SIG-M5 treated with dmso at 0.1 percent for 504 hours (cell line): ENCODE data around the gene GLYR1.

Source experiments
- DNase-seq: peaks from one replicate; lab custom pipeline; 2025; ENCODE audit not compliant: unreplicated experiment; lab: John Stamatoyannopoulos, UW

GLYR1 gene

DNA sequence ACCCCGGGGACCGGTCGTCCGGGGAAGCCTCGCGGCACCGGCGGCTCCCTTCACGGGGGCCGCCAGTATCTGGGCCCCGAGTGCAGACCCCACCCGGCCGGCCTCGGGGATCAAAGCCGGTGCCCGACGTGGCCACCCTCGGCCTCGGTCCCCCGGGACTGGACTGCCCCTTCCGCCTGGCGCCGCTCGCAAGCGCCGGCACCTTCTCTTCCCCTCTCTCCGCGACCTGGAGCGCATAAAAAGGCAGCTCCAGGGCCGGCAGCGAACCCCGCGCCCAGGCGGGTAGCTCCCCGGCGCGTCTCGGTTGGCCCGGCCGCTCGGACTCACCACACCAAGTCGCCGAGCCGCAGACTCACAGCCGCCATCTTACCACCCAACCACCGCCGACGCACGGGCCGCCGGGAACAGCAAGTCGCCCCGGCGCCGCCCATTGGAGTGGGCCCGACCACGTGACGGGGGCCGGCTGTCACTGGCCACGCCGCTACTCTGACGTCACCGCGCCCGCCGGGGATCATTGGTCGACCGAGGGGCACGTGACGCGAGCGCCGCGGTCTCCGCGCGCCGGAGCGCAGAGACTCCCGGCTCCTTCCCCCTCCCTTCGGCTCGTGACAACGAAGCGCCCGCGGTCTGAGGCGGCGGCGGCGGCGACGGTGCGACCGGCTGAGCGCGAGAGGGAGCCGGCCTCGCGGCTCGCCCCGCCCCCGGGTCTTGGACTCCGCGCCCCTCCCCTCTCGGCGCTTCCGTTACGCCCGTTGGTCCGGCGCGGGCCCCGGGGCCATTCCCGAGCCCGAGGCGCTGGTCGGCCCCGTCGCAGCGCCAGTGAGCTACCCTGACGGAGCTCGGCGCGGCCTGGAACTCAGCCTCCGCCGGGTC is at the start of gene GLYR1, which contains the start of gene UBN1:
TSS of gene GLYR1 (minus strand) at position 388 of the 873 bp plus-strand sequence. CDS start at position 365, 23 bp downstream.
TSS of gene UBN1 (plus strand) at position 581 of the 873 bp plus-strand sequence. CDS start 5,437 bp downstream, outside the sequence.
- DNase-seq: peak; percentile 93

DNA sequence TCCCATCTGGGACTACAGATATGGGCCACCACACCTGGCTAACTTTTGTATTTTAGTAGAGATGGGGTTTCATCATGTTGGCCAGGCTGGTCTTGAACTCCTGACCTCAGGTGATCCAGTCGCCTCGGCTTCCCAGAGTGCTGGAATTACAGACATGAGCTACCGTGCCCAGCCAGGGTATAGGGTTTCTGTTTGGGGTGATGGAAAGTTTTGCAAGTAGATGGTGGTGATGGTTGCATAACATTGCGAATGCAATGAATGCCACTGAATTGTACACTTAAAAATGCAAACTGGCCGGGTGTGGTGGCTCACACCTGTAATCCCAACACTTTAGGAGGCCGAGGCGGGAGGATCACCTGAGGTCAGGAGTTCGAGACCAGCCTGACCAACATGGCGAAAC is 49.7 kb upstream of the GLYR1 start:
- peak; percentile 10 for DNase-seq

DNA sequence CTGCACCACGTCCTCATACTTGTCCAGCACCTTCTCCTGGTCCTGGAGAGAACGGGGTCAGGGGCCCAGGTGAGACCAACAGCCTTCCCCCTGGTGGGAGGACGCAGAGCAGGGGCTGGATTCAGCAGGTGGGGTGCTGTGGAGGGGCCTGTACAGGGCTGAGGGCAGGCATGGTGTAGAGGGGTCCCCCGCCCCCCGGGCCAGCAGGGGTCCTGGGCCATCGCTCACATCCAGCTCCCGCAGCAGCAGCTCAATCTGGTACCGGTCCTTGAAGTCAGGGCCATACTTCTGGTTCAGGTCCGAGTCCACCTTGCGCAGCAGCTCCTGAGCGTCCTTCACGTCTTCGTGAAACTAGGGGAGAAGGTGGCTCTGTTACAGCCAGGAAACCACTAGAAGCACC is 48.3 kb upstream of the GLYR1 start:
- DNase-seq: no peak

DNA sequence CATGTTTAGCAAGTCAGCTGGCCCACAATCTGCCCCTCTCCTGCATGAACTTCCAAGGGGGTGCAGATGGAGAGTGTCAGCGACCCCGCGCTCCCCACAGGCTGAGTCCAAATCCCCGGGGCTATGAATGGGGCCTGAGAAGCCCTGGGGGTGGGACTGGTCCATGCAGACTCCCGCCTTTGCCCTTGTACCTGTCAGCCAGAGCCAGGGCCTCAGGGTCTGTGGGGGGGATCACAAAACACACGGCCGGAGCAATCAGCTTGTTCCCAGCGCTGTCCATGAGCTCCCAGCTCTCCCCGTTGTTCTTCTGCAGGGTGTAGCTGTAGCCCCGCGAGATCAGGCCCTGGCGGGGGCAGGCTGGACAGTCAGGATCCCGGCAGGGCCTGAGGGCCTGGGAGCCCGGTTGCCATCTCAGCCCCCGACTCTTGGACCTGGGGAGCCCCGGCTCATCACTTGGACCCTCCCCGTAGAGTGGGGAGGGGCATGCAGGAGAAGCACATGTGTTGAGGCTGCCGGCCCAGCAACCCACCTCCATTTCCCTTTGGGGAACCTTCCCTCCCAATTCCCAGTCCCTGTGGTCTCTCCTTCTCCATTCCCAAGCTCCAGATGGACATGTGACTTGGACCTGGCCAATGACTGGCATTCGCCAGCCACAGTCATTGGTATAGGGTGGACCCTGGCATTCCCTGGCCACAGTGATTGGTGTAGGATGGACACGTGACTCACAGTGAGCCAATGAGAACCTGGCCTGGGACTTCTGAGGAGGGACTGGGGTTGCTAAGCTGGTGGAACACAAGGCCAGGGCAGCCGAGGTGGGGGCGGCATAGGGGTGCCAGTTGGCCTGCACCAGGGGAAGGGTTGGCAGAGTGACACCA is 47.4 kb upstream of the GLYR1 start:
- no peak for DNase-seq

DNA sequence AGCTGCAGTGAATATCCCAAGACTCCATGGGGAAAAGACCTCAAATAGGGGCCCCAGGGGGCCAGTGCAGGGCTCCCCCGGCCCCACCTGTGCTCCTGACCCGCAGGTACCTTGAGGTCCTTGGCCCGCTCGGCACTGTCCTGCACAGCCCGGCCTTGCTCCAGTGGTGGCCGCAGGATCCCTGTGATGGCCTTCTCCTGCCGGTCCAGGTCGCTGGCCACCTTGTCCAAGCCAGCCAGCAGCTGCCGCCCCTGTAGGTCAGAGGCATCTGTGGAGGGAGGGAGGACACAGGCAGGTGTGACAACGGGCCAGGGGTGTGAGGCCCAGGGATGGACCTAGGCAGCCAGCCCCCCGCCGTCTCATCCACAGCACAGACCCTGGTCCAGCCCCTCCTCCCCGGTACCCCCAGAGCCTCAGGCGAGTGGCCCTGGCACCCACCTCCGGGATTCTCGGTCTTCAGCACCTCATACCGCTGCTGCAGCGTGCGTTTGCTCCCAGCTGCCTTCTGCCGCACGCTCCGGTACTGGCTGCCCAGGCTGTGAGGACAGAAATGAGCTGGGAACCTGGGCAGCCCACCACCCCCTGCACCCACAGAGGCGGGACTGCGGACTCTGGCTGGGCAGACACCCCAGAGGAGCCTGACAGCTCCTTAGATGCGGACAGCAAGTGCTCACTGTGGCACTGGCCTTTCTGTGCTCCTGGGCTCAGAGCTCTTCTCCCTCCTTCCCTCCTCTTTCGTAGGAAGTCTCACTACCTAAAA is 46.2 kb upstream of the GLYR1 start:
- DNase-seq: no peak

DNA sequence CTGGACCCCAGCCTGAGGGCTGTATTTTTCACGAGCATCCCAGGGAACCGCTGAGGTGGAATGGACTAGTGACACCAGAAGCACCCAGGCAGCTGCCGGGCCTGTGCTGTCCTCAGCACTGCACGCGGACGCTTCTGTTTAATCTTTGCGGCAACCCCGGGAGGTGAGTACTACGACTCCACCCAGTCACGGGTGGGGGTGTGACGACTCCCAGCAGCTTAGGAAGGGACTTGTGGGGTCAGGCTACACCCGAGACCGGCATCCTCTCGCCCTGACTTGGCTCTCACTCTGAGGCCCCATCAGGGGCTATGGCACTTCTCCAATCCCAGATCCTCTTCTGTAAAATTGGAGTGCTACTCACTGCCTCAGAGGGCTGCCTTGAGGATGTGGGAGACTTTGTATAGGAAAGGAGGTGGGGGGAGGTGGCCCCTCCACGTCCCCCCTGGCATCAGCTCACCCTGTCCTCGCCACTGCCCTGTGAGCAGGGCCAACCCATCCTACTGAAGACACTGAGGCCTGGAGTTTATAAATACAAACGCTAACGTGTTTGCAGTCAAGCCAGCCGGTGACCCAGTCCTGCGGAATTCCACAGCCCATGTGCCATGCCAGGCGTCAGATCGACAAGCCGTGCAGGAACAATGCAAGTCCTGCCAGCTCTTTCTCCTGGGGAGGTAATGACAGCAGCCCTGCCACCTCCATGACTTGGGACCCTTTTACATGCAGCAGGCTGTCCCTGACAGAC is 45.4 kb upstream of the GLYR1 start:
- DNase-seq: peak; percentile 11

DNA sequence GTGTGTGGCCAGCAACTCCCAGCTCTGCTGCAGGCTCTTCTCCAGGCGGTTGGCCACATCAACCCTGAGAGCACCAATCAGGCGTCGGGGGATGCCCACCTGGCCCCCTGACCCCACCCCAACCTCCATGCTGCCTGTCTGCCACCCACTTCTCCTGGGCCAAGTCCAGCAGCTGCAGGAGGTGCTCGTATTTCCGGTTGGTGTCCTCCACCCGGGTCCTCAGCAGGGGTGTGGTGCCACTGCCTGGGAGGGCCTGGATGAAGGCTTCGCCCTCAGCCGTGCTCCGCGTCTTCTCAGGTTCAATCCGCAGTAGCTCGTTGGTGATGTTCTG is 44.8 kb upstream of the GLYR1 start:
- DNase-seq: no peak

DNA sequence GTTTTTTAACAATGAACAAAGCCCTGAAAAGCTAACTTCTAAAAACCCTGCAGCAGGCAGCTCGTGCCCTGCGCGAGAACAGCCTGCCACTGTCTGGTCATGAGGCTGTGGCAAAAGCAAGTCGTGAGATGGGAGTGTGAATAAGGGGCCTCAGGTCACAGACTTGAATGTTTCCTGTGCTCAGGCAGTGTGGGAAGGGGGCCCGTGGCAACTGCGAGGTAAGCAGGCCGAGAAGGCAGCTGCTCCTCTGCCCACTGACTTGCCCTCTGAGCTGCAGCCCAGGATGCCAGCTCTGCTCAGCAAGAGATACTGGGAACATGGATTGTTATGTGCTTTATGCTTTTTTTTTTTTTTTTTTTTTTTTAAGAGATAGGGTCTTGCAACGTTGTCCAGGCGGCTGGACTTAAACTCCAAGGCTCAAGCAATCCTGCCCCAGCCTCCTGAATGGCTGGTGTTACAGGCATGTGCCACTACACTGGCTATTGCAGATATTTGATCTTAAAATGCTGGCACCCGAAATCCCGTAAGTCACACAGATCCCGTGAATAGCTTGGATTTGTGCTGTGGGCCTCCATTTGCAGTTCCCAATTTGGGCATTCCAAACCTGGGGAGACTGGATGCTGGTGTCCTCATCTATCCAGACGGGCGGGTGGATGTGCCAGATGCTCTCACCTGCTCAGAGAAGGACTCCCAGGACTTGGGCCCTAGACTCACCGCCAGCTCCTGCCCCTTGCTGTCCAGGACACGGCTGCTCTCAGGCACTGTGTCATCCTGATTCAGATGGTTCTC is 44.2 kb upstream of the GLYR1 start:
- DNase-seq: no peak

DNA sequence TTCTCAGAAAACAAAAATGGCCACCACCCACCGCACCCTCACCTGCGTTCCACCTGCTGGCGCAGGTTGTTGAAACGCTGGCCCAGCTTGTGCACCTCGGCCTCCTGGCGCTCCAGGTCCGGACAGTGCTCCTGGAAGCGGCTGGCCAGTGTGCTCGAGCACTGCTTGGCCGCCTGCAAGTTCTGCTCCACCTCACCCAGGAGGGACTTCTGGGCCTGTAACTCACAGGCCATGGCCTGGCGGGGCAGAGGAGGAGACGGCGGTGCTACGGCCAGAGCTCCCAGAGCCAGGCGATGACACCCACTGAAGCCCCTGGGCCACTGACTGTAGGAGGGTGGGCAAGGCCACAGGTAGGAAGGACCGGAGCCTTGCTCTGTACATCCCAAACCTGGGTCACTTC is 43.6 kb upstream of the GLYR1 start:
- no peak for DNase-seq

DNA sequence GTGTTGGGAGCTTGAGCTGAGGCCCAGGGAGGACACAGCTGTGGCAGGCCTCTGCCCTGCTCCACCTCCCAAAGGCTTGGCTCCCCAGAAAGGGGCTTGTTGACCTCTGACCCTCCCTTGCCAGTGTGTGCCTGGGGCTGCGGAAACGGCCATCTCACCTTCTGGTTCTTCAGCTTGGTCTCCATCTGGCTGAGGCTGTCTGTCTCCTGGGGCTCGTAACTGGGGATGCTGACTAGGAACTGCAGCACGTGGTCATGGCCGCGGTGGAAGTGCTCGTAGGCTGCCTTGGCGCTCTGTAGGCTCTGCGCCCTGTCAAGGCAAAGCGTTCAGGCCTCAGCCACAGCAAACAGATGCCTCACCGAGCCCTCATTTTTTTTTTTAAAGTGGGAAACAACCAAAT is 42.9 kb upstream of the GLYR1 start:
- DNase-seq: no peak

DNA sequence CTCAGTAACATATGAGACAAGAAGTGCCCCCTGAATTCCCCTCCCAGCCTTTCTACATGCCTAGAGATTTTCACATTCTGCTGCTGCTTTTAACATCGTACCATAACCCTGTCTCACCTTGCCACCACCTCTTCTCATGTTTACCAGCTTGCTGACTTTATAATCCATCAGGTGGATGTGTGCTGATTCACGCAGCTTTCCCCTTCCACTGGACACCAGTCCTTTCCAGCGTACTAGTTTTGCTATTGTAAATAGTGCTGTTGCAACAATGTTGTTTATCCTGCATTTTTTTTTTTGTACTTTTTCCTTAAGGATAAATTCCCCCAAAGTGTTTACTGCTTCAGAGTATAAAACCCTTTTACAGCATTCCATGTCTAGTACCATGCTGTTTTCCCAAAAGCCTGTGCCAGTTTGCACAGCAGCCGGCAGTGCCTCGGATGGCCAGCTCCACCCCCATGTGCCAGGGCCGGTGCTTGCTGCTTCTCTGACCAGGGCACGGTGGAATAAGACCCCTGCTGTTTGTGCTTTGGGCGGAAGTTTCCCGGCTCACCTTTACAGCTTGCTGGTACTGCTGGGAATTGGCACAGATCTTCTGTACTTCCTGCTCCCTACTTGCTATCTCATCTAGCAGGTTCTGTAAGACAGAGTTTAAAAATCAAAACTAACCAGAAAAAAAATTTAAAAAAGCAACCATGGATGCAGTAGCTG is 41.5 kb upstream of the GLYR1 start:
- DNase-seq: no peak

DNA sequence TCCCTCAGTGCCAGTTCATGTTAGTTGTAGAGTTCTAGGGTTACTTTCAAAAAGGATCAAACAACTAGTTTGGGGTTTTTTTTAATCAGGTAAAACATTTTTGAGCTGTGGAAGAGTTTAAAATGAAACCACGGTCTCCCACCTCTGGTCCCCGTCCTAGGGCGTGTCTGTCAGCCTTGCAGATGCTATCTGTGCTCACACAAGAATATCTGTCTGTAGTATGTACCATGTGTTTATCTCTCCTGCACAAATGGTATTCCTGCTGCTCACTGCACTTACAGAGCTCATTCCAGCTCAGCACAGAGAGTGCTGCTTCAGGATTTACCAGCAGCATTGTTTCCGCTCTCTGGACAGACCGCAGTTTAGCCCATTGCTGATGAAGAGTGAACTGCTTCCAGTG is 39.1 kb upstream of the GLYR1 start:
- no peak for DNase-seq

DNA sequence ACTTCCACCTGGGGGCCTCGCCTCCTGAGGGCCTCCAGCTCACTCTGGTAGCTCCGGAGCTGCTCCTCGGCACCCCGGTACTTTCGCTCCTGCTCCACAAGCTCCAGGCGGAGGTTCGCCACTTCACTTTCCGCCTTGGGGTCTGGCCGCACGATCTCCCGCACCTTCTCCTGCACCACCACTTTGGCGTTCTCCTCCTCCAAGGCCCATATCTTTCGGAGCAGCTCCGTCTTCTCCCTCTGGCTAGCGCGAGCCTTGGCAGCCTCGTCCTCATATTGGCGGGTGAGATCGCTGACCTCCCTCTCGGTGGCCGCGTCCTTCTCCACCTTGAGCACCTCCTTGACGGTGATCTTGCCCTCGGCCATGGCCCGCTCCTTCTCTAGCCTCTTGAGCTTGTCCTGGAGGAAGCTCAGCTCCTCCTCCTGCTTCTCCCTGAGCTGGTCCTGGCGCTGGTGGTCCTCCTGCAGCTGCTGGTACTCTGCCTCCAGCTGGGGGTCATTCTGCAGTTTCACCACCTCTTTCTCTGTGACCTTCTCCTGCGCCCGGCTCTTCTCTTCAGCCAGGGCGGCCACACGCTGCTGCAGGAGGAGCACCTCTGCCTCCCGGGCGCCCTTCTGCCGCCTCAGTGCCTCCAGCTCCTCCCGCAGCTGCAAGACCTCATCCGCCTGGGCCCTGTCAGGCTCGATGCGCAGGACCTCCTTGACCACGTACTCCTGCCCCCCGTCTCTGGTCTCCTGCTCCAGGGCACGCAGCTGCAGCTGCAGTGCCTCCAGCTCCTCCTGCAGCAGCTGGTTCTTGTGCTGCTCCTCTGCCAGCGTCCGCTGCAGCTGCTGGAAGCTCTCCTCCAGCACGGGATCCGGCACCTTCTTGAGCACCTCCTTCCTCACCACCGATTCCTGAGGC is 38.1 kb upstream of the GLYR1 start:
- no peak for DNase-seq

DNA sequence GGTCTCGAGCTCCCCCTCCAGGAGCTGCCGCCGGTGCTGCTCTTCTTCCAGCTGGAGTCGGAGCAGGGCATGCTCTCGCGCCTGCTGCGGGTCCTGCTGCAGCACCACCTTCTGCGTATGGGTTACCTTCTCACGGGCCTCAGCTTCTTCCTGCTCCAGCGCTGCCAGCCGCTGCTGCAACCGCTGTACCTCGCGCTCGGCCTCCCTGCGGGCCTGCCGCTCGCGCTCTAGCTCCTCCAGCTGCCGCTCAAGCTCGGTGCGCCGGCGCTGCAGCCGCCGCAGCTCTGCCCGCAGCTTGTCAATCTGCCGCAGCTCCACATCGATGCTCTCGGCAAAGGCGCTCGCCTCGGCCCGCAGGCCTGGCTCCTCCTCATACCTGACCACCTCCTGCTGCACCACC is 37.1 kb upstream of the GLYR1 start:
- no peak for DNase-seq

DNA sequence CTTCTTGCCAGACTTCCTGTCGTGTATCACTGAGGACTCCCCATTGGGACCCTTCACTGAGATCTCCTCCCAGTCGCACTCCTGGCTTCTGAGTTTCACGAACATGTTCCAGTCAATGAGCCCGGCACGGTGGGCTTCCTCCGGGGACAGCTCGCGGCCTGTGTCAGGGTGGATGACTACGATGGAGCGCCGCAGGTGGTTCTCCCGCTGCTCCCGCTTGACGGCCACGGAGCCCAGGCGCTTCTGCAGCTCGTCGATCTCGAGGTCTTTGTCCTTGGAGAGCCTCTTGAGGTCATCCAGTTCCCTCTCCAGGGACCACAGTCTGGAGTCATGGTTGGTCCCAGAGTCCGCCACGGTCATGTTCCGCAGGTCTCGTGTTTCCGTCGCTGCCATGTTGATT is 36.4 kb upstream of the GLYR1 start:
- no peak for DNase-seq

DNA sequence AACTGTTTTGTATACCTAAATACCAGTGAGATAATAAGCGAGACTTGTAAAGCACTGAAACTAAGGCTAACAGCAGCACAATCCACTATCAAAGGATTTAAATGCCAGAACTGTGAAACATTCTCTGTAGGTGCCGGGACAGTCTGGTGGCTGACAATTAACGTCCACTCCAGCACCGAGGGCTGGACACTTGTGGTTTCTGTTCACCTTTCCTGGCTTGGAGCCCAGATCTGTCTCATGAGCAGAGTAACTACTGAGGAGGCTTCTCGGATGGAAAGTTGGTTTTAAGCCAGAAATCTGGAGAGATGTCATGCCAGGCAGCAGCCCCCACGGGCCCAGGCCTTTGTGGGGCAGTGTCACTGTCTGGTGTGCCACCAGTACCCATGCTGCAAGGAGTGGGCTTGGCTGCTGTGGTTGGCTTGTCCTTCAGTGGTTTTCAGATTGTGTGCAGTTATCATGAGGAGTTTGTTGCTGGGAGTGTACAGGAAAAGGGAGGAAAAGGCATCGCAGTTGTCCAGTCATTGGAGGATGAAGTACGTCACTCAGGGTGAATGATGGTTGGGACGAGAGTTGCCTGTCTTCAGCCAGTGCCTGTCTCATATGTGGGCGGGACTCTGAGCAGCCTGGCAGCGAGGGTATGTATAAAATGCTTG is 35.7 kb upstream of the GLYR1 start:
- DNase-seq: no peak

DNA sequence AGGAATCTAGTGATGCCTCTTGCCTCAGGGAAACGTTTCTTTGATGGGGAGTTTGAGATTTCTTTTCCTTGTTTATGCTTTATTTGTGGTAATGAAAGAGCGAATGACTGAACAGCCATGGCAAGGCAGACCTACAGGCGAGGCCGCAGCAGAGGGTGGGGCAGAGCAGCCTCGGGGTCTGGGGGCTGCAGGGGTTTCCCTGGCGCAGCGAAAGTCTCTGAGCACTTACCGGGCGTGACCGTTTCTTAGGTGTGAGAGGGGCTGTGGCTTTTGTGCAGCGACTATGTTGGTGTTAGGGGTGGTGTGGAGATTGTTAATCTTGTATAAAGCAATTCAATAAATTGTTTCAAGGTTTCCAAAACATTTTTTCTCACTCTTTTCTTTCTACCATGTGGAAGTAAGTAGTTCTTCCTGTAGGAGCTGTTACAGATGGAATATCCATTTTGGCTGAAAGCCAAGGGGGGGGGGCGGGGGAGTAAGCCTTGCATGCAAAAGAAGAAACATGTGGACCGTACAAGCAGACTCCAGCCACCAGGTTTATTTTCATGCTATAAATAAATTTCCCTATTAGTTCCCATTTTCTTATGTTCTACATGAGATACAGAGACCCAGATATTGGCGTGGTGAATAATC is 35.0 kb upstream of the GLYR1 start:
- no peak for DNase-seq
